Measurements from ENCODE around the gene PPIAL4G. TPM values are rescaled to one million over a fixed set of nuclear protein-coding genes. Genes with fewer than 3 reads are reported as not detected.

Gene PPIAL4G
- total RNA-seq, result not detected in 2 replicates

DNA sequence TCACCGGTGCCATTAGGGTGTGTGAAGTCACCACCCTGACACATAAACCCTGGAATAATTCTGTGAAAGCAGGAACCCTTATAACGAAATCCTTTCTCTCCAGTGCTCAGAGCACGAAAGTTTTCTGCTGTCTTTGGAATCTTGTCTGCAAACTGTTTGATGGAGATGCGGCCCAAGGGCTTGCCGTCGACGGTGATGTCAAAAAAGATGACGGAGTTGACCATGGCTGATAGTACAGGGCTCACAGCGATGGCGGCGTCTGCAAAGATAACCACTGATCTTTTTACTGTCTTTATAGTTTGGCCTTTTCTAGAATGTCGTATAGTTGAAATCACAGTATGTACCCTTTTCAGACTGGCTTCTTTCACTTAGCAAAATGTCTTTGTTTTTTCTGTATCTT lies at the start of gene PPIAL4G:
Gene PPIAL4G, minus strand, starts transcription at position 274 of the 400 bp plus-strand sequence. Its CDS starts 50 bp downstream, at position 224.

Other genes with a start within 250 kb of the PPIAL4G start
- 3.6 and 4.5 TPM in 2 replicates for gene NBPF14, start 112.7 kb upstream of the PPIAL4G start, total RNA-seq